Stimulated activated CD4-positive, alpha-beta T cell treated with anti-CD3 and anti-CD28 coated beads, Interleukin-4, amount 100 ng/mL, for 1 hour (primary cell): Measurements from ENCODE around the gene ACD.
A peak's percentile ranks its signal among the peaks of the same experiment; 100 is the strongest.

Experiments
- DNase-seq: peaks from one replicate; pipeline ENCODE4 v3.0.0-alpha.2; 2020

Gene ACD

DNA sequence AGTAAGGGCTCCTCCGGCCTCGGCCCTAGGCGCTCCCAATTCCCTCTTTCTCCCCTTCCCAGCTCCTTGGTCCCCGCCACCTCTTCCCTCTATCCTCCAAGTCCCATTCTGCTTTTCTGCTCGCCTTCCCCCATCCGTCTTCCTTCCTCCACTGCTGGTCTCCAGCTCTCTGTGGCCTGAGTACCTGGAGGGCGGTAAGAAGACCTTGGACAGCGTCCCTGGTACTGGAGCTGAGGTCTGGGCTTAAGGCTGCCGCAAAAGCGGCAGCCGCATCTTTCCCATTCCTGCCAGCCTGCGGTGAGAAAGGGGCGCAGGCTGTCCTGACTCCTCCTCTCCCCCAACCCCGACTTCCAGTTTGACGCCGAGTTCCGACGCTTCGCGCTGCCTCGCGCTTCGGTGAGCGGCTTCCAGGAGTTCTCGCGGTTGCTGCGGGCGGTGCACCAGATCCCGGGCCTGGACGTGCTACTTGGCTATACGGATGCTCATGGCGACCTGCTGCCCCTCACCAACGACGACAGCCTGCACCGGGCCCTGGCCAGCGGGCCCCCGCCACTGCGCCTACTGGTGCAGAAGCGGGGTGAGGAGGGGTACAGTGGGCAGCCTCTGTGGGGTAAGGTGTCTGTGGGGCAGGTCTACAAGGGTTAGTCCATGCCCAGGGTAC is 1.2 kb upstream of the ACD start:
- DNase-seq, result no peak

DNA sequence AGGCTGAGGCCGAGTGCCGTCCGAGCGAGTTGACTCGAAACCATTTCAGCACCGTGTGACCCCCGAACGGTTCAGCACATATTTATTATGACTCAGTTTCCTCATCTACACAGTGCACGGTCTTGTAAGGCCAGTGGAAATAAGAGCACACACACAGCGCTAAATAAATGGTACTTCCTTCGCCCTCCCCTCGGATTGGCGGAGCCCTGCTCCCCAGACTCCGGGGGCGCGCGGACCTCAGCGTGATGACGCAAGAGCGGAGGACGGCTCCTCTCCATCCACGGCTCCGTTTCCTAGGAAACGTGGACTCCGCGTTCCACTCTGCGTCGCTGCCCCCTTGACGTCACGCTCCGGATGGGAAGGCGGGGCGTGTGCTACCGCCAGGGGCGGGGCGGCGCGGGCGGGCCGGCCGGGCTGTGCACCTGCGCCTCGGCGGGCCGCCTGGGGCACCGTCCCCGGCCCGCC is 536 bp upstream of the ACD start, which contains the start of gene PARD6A:
Gene PARD6A (plus strand): TSS at position 397 of the 465 bp plus-strand sequence. CDS start 79 bp downstream, outside the sequence.
- peak; percentile 92 for DNase-seq

GRCh38 chr16:67658849-67659674 is 998 bp downstream of the ACD start:
- DNase-seq, result no peak

DNA sequence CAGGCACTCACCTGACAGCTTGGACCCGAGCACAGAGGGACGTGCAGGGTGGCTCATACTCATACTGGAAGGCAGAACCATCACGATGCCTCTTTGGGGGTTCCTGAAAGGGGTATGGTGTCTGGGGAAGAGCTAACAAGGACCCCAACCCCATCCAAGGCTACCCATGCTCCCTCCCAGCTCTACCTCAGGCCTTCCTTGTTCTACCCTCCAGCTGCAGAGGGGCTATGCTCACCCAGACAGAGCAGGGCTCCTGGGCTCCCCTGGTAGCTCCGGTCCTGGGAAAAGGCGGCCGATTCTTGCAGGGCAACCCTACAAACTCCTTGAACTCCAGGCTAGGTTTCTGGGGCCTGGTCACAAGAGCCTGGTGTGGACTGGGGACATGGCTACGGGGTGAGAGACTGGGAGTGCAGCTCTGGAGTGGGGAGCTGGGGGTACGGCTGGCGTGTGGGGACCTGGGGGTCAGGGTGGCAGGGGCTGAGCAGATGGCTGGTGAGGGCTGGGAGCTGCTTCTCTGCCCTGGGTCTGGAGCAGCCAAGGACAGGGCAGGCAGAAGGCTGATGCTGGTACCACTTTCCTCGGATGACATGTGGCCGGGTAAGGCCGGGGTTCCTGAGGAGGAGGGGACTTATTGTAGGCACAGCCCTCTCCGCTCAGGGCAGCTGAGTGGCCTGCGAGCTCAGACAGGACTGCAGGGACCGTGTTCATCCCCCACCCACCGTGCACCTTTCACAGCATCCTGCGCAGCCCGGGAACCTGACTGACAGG is 2.1 kb downstream of the ACD start:
- DNase-seq, result no peak

DNA sequence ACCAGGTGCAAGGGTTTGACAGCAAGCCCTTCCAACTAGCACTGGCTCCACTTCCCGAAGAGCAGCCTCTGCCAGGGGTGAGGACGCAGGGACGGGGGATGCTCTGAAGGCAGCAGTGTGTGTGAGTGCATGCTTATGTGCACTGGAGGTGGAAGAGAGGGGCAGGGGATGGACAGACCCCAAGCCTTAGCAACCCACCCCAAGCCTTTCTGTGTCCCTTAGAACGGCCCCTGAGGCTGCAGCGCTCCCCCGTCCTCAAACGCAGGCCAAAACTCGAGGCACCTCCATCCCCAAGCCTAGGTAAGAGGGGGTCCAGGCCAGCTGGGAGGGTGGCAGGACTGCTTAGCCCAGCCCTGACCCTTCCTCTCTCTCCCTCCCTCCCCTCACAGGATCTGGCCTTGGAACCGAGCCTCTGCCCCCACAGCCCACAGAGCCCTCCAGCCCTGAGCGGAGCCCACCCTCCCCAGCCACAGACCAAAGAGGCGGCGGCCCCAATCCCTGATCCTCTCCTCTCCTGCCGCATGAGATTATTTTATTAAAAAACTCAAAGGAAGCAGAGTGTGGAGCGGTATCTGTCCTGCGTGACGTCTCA is 2.9 kb downstream of the ACD start:
- no peak for DNase-seq

DNA sequence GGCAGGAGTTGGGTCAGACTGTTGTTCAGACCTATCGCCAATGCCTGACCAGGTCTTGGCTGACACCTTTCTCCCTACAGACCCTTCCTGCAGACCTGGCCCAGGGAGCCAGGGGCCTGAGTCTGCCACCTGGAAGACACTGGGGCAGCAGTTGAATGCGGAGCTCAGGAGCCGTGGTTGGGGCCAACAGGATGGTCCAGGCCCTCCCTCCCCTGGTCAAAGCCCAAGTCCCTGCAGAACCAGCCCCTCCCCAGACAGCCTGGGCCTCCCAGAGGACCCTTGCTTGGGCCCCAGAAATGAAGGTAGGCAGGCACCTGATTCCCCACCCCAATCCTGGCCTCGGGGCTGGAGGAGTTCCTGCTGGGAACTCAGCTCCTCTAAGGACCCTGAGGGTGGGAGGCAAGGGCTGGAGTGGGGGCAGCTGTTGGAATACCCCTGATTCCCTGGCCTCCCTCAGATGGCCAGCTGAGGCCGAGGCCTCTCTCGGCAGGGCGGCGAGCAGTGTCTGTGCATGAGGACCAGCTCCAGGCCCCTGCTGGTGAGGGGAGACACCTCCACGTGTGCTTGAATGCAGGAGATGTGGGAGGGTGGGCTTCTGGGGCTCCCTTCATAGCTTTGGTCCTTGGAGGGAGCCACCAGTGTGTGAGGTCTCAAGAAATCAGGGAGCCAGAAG is 3.6 kb downstream of the ACD start:
- DNase-seq, result no peak

DNA sequence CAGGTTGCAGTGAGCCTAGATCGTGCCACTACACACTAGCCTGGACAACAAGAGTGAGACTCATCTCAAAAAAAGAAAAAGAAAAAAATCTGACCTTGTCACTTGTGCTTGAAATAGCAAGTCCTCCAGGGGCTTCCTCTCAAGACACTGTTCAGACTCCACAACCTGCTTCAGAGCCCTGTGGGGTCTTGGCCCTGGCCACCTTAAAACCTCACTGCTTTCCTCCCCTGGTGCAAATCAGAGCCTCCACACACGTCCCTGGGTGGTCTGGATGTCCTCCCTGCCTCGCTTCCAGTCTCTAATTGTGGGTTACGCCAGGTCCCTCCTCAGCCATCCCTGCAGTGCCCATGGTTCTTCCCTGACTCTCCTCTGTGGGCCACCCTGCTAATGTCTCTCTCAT is 4.7 kb downstream of the ACD start:
- no peak for DNase-seq

DNA sequence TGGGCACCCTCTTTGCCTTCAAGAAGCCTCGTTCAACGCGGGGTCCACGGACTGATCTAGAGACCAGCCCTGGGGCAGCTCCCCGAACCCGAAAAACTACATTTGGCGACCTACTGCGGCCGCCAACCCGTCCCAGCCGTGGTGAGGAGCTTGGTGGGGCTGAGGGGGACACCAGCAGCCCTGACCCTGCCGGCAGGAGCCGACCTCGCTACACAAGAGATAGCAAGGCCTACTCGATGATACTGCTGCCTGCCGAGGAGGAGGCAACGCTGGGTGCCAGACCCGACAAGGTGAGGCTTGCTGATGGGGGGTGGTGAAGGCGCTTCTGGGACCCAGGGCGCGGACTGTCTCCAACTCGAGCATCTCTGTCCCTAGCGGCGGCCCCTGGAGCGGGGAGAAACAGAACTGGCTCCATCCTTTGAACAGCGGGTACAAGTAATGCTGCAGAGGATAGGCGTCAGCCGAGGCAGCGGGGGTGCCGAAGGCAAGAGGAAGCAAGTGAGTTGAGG is 5.6 kb downstream of the ACD start:
- no peak for DNase-seq

DNA sequence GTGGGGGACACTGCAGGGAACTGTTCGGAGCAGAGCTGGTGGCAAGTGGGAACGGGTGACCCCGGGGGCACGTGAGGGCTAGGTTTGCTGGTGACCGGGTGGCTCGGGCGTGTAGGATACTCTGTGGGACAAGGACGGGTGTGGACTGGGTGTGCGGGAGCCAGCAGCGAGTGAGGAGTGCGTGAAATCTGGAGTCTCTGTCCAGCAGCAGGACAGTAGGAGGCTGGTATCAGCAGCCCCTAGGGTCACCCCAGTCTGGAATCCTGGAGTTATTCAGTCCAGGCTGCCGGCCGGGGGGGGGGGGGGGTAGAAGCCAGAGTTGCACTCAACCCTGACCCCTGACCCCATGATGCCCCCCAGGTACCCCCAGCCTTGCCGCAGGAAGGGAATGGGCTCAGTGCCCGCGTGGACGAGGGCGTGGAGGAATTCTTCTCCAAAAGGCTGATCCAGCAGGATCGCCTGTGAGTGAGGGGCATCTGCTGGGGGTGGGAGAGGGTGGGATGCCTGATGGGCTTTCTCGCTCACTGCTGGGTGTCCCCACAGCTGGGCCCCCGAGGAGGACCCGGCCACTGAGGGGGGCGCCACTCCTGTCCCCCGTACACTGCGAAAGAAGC is 6.2 kb downstream of the ACD start:
- no peak for DNase-seq

- DNase-seq, result no peak
These were observed 6.8 kb downstream of the ACD start for GRCh38 chr16:67653128-67653788.

- DNase-seq, result no peak
These were observed 7.4 kb downstream of the ACD start for GRCh38 chr16:67652578-67653127.

- DNase-seq, result no peak
These were observed 8.2 kb downstream of the ACD start for GRCh38 chr16:67651847-67652246.

DNA sequence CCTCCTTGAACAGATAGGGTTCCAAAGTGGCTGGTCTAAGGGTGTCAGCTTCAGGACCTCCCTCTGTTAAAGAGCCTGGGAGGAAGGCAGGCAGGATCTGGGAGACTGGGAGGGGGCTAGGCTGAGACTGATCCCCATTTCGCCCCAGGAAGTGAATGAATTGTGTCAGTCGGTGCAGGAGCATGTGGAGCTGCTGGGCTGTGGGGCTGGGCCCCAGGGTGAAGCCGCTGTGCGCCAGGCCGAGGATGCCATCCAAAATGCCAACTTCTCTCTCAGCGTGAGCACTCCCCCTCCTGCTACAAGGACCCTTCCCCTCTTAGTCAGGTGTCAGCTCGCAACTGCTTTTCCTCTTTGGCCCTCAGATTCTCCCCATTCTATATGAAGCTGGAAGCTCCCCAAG is 9.0 kb downstream of the ACD start:
- DNase-seq, result no peak

DNA sequence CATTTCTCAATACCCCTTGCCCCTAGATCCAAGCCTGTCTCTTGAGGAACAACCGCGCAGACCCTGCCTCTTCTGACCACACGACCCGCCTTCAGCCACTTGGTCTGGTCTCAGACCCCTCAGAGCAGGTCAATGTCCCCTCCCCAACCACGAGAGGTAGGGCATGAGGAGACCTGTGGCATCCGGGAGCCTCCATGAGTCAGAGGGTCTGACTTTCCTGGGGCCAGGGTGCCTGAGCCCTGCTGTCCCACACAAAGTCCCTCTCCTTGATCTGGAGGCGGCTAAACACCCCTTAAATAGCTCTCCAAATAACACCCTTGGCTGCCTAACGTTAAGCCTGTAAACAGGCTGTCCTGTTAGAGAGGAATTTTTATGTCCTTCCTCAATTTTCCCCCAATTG is 10.0 kb downstream of the ACD start:
- DNase-seq, result no peak

- DNase-seq, result no peak
These were observed 10.5 kb downstream of the ACD start for GRCh38 chr16:67649494-67649931.

DNA sequence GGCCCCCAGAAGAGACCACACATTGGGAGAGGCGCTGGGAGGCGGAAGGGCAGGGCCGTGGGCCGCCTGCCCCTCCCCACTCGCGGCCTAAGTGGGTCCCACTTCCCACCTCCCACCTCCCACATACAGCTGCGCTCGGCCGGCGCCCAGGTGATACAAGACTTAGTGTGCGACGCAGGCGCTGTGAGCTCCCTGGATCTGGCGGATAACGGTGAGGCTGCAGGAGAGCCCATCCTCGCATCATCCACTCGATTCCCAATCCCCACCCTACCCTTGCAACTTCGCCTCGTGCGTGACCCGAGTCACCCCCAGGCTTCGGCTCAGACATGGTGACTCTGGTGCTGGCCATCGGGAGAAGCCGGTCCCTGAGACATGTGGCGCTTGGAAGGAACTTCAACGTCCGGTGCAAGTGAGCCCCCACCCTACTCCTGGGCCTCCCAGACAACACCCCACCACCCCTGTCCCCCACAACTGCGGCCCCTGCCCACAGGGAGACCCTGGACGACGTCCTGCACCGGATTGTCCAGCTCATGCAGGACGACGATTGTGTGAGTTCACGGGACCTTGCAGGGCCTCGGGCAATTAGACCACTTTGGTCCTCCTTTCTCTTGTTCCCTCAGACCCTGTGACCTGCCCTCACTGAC is 11.2 kb downstream of the ACD start:
- DNase-seq, result no peak

DNA sequence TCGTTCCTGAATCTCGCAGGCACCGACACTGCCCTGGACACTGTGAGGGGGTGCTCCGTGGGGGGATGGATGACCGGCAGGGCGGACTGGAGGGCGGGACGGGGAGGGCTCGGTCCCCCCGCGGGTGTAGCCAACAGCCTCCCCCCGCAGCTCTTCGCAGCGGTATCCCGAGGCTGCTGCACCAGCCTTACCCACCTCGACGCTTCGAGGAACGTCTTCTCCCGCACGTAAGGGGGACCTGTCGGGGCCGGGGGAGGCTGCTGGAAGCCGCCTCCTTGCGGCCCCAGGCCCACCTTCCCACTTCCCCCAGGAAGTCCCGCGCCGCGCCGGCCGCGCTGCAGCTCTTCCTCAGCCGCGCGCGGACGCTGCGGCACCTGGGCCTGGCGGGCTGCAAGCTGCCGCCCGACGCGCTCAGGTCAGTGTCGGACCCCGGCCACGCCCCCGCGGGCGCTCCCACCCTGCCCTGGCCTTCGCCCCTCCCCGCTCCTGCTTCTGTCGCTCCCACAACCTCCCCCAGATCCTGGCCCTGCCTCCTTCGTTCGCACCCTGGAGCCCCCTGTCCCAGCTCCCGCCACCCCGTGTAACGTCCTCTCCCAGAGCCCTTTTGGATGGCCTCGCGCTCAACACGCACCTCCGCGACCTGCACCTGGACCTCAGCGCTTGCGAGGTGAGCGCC is 11.8 kb downstream of the ACD start:
- no peak for DNase-seq

GRCh38 chr16:67647681-67648080 is 12.4 kb downstream of the ACD start:
- DNase-seq, result no peak

GRCh38 chr16:67647111-67647651 is 12.9 kb downstream of the ACD start:
- DNase-seq, result no peak
